ENCODE measurements around the gene CD74.

Gene CD74

DNA sequence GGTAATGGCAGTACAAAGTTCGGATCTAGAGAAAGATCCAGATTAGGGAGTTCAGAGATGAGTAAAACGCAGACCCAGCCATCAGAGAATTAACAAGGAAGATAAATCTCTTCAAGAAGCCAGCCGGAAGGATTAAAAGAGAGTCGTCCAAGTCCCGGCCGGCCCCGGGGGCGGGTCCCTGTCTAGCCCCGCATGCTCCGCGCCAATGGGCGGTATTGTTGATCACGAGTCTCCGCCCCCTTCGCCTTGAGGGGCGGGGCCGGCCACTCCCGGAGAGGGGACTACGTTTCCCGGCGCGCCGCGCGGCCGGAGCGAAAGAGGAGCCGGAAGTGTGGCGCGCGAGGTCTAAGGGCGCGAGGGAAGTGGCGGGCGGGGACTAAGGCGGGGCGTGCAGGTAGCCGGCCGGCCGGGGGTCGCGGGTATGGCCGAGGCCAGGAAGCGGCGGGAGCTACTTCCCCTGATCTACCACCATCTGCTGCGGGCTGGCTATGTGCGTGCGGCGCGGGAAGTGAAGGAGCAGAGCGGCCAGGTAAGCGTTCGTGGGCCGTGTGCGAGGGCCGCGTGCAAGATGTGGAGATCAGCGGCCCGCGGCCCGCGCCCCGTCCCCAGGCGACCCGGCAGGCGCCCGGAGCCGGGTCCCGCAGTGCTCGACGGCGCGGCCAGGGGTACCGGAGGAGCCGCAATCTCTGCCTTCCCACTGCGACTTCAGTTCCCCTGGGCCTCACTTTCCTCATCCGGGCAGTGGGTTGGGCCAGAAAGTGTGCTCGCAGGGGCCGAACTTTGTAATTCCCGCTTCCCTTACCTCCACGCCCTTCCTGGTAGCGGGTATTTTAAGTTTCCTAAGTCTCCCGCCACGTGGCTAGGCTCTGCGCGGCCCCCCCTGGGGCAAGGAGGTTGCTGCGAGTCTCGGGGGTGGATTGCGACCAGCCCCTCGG, 55.1 kb downstream of the CD74 start, which contains the start of gene TCOF1:
TSS of gene TCOF1 (plus strand) at position 372 of the 935 bp plus-strand sequence. CDS start at position 422, 50 bp downstream.
- peak; percentile 98 for DNase-seq

DNA sequence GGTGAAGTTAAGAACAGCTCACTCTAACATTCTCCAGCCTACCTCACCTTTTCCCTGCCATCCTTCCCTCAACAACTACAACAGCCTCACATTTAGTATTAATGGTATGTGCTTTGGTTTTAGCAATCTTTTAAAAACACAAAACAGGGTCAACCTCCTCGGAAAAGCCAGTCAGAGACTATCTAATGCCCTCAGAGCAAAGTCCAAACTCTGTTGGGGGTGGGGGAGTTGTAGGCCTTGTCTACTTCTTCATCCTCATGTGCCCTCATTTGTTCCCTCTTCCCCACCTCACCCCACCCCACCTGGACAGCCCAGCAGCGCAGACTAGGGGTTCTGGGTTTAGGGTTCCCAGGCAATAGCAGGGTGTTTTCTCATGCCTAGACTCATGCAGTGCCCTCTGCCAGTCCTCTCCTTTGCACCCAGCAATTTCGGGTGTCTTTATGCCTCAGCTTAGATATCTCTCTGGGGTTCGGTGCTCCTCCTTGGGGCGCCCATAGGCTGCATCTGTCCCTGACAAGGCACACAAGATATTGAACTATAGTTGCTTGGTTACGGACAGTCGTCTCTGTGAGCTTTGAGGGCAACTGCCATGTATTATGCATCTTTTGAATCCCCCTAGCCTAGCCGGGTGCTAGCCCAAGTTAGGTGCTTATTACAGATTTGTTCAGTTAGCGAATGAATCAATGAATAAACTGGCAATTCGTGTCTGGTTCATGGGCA, 56.0 kb downstream of the CD74 start:
- no peak for DNase-seq

DNA sequence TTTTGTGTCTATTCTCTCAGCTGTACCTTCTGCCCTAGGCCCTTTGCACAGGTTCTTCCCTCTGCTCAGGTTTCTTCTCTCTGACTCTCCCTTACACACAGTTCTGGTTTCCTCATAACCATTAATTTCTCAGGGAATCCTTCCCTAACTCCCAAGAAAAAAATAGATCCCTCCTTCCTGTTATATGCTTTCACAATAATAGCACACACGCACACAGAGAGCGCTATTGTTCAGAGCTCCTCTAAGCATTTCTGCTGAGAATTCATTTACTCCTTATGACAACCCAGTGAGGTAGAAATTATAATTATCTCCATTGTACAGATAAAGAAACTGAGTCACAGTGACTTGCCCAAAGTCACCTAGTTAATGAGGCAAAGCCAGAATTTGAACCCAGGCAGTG, 56.9 kb downstream of the CD74 start:
- DNase-seq, result no peak

DNA sequence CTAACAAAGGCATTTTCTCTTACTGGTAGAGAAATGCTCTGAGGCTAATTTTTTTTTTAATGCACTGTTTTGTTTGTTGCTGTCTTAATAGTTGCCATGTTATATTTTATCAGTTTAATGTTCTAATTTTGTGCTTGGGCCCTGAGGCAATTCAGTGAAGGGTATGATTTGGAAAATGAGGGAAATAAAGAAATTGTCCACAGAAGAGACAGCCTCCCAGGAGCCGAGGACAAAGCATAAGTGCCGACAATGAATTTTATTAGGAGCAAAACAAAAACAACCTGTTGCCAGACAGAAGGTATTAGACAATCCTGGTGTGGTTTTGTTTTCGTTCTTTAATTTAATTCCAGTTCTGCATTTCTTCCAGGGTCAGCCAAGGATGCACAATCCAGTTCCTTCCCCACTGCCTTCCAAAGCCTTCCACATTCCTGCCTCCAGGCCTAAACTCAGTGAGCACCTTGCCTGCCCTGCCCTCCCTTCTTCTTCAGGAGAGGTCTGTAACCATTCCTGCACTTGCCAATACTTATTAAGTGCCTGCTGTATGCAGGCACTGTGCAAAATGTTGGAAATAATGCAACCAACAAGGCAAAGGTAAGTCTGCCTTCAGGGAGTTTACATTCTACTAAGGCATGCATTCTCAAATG, 59.6 kb downstream of the CD74 start:
- DNase-seq, result no peak

DNA sequence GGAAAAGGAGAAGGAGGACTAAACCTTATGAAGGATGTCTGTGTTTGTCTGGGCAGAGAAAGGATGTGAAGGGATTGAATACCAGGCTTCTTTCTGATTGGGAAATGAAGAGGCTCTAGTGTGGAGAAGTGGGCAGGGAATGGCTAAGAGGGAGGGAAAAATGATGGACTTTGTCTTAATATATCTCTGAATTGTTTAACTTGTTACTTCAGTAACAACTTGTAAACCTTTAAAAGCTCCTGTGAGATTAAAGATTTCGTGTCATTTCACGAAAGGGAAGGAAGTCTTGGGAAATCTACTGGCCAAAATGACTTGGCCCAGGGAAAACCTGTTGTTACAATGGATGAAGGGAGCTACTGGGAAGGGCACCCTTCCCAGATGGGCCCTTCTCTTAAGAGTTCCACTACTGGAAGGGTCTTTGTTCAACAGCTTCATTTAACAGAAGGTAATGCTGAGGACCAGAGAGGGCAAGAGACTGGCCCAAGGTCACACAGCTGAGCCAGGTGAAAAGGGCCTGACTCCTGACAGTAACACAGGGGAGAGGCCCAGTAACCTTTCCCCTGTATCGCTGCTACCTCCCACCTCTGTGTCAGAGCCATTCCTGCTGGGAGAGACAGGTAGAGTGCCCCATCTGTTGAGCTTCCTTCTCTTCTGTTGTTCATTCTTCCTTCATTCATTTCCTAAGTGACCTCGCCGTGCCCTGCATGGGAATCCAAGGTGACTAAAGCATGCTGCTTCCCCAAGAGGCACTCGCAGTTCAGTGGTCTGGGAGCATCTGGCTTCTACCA, 60.3 kb downstream of the CD74 start:
- DNase-seq, result no peak
